Upper lobe of right lung (tissue), 1 donor: ENCODE measurements around the gene SLC16A3. TPM values are rescaled to one million over a fixed set of nuclear protein-coding genes. Genes with fewer than 3 reads are reported as not detected.
A peak's percentile ranks its signal among the peaks of the same experiment; 100 is the strongest.

Experiments
- ATAC-seq: fragments of 200-7000 bp; cut with Tn5 transposase; one replicate; pipeline ENCODE4 v1.9.1; 2020; ENCODE audit warnings: mild to moderate bottlenecking, moderate library complexity
- DNase-seq: peaks from one replicate; pipeline ENCODE4 v3.0.0-alpha.2; 2020
- H3K27ac ChIP-seq: fragments of 200-600 bp; one replicate; pipeline ENCODE4 v1.8.0; 2022
- H3K27me3 ChIP-seq: fragments of 200-600 bp; one replicate; pipeline ENCODE4 v1.8.0; 2022; ENCODE audit warnings: mild to moderate bottlenecking
- H3K36me3 ChIP-seq: fragments of 200-600 bp; one replicate; pipeline ENCODE4 v1.8.0; 2022
- H3K4me1 ChIP-seq: fragments of 200-600 bp; one replicate; pipeline ENCODE4 v1.8.0; 2022
- H3K4me3 ChIP-seq: fragments of 200-600 bp; one replicate; pipeline ENCODE4 v1.8.0; 2022; ENCODE audit warnings: mild to moderate bottlenecking
- H3K9me3 ChIP-seq: fragments of 200-600 bp; one replicate; pipeline ENCODE4 v1.8.0; 2022
- intact Hi-C: fragments of 100-400 bp; cut with DNase I; formaldehyde crosslinking; loops from one replicate; pipeline ENCODE4 v1.11.0; 2022
- long read RNA-seq: library from polyadenylated mRNA; unstranded; transcript quantifications from one replicate; pipeline ENCODE4 v2.0.0, GENCODE V29; 2021
- total RNA-seq: library from RNA; stranded (reverse); fragmentation: NEBNext Ultra II Directional; extraction: Animal tissue kit (Norgen Biotek cat#: 25700); gene quantifications from one replicate; pipeline ENCODE4 v1.2.1, GENCODE V29; 2021
- TF ChIP-seq, protein P1 (sequence below): fragments of 200-600 bp; IDR thresholded peaks from one replicate; pipeline ENCODE4 v1.8.0; 2022; ENCODE audit warnings: antibody characterized with exemption
- donor health status: DM: no; HTN: yes; CAD: no; lungs with severe emphysema.

Gene SLC16A3
- 77.5 TPM for total RNA-seq
- long read RNA-seq, full-length matches to known transcripts = 55 of 87 reads
- long read RNA-seq, partial matches to known transcripts = 5 of 87 reads
- long read RNA-seq, other reads (novel, unspliced or antisense) = 27 of 87 reads

DNA sequence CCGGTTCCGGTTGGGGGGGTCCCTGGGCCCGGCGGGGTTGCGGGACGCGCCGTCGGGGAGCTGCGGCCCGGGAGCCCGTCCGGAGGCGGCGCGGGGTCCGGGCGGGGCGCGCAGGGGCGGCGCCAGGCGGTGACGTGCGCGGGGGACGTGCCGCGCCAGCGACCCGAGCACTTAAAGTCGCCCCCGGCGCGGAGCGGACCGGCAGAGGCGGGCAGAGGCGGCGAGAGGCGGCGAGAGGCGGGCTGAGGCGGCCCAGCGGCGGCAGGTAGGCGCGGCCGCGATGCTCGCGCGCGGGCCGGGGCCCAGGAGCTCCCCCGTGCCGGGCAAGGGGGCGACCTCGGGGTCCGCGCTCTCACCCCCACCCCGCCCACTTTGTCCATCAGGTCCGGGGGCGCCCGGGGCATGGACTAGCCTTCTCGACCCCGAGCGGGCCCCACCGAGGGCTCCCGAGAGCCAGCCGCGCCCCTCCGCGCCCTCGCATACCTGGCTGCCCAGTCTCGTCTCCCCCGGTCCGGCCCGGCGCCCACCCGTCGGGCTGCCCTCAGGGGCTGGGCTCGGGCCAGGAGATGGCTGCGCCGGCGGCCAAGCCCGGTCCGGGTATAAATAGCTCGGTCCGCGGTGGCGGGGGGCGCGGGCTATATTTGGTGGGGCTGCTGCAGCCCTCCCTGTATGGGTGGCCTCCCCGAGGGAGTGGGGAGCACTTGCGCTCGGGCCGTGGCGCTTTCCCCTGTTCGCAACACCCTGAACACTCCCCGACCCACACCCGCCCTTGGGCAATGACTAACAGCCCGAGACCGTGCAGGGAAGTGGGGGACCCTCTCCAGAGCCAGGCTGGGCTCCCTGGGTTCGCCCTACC is at the start of gene SLC16A3:
TSS of gene SLC16A3 (plus strand) at position 201 of the 856 bp plus-strand sequence. CDS start 6,967 bp downstream, outside the sequence.
- intact Hi-C loops = no loop called here
- Histone ChIP-seq H3K9me3 (no peaks in the 10 kb centered on the region), H3K27me3 (no peaks in the 10 kb centered on the region), H3K27ac (peak within 1 kb of the TSS; percentile 91), H3K4me1 (peaks cover 32% of the 10 kb centered on the region), H3K4me3 (peak within 1 kb of the TSS; percentile 73), H3K36me3 (no peaks in the 10 kb centered on the region)
- TF ChIP-seq, protein P1, sequence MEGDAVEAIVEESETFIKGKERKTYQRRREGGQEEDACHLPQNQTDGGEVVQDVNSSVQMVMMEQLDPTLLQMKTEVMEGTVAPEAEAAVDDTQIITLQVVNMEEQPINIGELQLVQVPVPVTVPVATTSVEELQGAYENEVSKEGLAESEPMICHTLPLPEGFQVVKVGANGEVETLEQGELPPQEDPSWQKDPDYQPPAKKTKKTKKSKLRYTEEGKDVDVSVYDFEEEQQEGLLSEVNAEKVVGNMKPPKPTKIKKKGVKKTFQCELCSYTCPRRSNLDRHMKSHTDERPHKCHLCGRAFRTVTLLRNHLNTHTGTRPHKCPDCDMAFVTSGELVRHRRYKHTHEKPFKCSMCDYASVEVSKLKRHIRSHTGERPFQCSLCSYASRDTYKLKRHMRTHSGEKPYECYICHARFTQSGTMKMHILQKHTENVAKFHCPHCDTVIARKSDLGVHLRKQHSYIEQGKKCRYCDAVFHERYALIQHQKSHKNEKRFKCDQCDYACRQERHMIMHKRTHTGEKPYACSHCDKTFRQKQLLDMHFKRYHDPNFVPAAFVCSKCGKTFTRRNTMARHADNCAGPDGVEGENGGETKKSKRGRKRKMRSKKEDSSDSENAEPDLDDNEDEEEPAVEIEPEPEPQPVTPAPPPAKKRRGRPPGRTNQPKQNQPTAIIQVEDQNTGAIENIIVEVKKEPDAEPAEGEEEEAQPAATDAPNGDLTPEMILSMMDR = no peak
- DNase-seq = peak; percentile 90
- peak; percentile 59 for ATAC-seq

DNA sequence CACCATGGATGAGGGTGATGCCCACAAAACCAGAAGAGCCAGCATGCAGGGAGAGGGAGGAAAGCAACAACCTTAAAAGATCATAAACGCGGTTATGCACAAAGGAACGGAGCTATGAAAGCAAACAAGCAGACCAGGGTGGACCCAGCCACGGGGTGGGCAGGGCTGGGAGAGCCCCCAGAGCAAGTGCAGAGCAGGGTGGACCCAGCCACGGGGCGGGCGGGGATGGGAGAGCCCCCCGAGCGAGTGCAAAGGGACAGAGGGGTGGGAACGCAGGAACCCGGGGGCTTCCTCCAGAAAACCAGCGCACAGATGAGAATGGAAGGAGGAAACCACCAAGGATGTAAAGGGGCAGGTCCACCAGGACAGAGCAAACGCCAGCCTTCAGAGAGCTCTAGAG is 49.4 kb upstream of the SLC16A3 start:
- no peak overlapping the region for H3K4me3 ChIP-seq
- H3K27ac ChIP-seq = no peak overlapping the region
- ATAC-seq (no peak), DNase-seq (no peak)
- intact Hi-C loops = no loop called here
- TF ChIP-seq, protein P1 = no peak
- no peaks in the 10 kb centered on the region for H3K9me3 ChIP-seq
- no peaks in the 10 kb centered on the region for H3K27me3 ChIP-seq
- no peaks in the 10 kb centered on the region for H3K4me1 ChIP-seq
- peaks cover 9% of the 10 kb centered on the region for H3K36me3 ChIP-seq

DNA sequence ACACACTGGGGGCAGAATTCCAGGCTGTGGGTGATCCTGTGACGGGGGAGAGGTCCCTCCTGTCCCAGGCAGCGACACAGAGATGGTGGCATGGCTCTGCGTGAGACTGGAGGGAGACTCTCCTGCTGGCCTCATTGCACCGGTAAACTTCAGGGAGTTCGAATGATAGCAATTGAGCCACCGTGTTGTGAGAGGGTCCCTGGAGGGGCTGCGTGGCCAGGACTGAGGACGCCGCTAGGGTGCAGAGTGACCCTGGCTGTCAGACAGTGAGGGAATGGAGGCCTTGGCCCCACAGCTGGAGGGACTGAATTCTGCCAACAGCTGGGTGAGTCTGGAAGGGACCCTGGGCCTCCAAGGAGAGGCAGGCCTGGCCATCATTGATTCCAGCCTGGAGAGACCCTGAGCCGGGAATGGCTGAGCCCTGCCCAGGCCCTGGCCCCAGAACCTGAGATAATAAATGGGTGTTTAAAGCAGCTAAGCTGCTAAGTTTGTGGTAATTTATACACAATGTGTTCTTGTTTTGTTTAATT is 48.8 kb upstream of the SLC16A3 start:
- ATAC-seq (no peak), DNase-seq (no peak)
- Histone ChIP-seq H3K4me1 (no peaks in the 10 kb centered on the region), H3K36me3 (peaks cover 15% of the 10 kb centered on the region), H3K27me3 (no peaks in the 10 kb centered on the region), H3K27ac (no peak overlapping the region), H3K9me3 (no peaks in the 10 kb centered on the region), H3K4me3 (no peak overlapping the region)
- TF ChIP-seq, protein P1 = no peak
- intact Hi-C loops = no loop called here

DNA sequence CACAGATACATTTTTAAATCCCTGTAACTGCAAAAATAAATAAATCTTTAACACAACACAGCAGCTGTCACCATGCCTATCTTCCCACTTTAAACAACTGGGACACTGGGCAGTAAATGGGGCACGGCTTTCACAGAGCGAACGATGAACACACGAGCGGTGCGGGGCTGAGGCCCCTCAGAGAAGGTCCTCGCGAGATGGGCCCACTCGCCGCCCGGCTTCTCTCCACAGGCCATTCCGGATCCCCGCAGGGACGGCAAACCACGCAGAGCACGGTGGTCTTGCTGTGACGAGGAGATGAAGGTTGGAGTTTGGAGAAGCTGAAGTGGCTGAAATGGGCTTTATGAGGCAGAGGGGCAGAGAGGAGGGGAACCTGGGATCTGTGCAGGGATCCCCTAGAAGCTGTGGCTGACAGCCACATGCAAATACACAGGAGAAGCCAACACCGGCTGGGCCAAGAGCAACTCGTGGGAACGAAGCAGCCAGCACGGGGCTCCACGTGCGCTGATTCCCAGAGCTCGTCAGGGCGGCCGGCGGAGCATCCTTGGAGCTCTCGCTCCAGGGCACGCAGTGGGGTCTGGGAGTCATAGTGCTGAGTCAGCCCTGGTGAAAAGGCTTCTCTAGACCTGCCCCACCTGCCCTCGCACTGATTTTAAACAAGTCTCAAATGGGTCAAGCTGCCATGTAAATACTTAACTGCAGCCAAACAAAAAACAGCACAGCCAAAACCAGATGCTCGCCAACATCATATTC is 47.9 kb upstream of the SLC16A3 start:
- ATAC-seq (no peak), DNase-seq (no peak)
- Histone ChIP-seq H3K27ac (no peak overlapping the region), H3K36me3 (peaks cover 17% of the 10 kb centered on the region), H3K27me3 (no peaks in the 10 kb centered on the region), H3K9me3 (no peaks in the 10 kb centered on the region), H3K4me1 (no peaks in the 10 kb centered on the region), H3K4me3 (no peak overlapping the region)
- intact Hi-C loops = no loop called here
- TF ChIP-seq, protein P1 = no peak

DNA sequence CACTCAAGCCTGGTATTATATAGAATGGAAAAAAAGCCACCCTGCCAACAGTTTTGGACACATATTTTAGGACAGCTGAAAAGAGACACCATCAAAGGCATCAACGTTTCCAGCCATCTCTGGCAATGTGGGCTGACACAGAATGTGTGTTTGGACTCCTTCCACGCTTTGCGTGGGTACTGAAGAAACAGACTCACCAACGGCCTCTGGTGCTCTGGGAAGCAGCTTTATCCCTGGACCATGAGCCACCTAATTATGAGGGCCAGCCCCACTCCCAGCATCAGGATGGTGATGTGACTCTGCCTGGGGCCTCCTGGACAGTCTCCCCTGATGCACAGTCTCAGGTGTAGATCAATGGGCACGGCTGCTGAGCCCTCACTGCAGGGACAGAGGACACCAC is 44.1 kb upstream of the SLC16A3 start:
- peak; percentile 19 for ATAC-seq
- Histone ChIP-seq H3K36me3 (peaks cover 17% of the 10 kb centered on the region), H3K27me3 (no peaks in the 10 kb centered on the region), H3K27ac (no peak overlapping the region), H3K4me3 (no peak overlapping the region), H3K9me3 (no peaks in the 10 kb centered on the region), H3K4me1 (no peaks in the 10 kb centered on the region)
- intact Hi-C loops = no loop called here
- no peak for DNase-seq
- TF ChIP-seq, protein P1 = no peak
